ENCODE data around the gene PFN3.

PFN3 gene

GRCh38 chr5:177384134-177384533 lies 16.3 kb downstream of the PFN3 start, which contains the start of gene SLC34A1:
SLC34A1 (plus strand) TSS chr5:177384434; CDS start chr5:177385742, 1,308 bp downstream.
- no peak for TF ChIP-seq GATA2 (IDR thresholded peaks at IDR 0.05; ENCODE audit: low read depth, low read length)
- no peak for TF ChIP-seq GATA3 (IDR thresholded peaks at IDR 0.05; ENCODE audit: low read depth, low read length)

- no peak for TF ChIP-seq GATA2 (IDR thresholded peaks at IDR 0.05; ENCODE audit: low read depth, low read length)
- no peak for TF ChIP-seq GATA3 (IDR thresholded peaks at IDR 0.05; ENCODE audit: low read depth, low read length)
Measured at GRCh38 chr5:177383181-177383580, 17.3 kb downstream of the PFN3 start.

GRCh38 chr5:177382423-177383029 lies 17.9 kb downstream of the PFN3 start:
- no peak for TF ChIP-seq GATA3 (IDR thresholded peaks at IDR 0.05; ENCODE audit: low read depth, low read length)
- TF ChIP-seq GATA2 (IDR thresholded peaks at IDR 0.05; ENCODE audit: low read depth, low read length), result no peak

GRCh38 chr5:177380805-177381126 lies 19.7 kb downstream of the PFN3 start:
- no peak for TF ChIP-seq GATA2 (IDR thresholded peaks at IDR 0.05; ENCODE audit: low read depth, low read length)
- no peak for TF ChIP-seq GATA3 (IDR thresholded peaks at IDR 0.05; ENCODE audit: low read depth, low read length)

- no peak for TF ChIP-seq GATA3 (IDR thresholded peaks at IDR 0.05; ENCODE audit: low read depth, low read length)
- no peak for TF ChIP-seq GATA2 (IDR thresholded peaks at IDR 0.05; ENCODE audit: low read depth, low read length)
Measured at GRCh38 chr5:177378884-177379883, 21.3 kb downstream of the PFN3 start.

GRCh38 chr5:177377851-177378776 lies 22.3 kb downstream of the PFN3 start:
- TF ChIP-seq GATA3 (IDR thresholded peaks at IDR 0.05; ENCODE audit: low read depth, low read length) (no peak), GATA2 (IDR thresholded peaks at IDR 0.05; ENCODE audit: low read depth, low read length) (no peak)

- TF ChIP-seq GATA2 (IDR thresholded peaks at IDR 0.05; ENCODE audit: low read depth, low read length), result no peak
- TF ChIP-seq GATA3 (IDR thresholded peaks at IDR 0.05; ENCODE audit: low read depth, low read length), result no peak
Measured at GRCh38 chr5:177376107-177376506, 24.4 kb downstream of the PFN3 start.

GRCh38 chr5:177374211-177374610 lies 26.2 kb downstream of the PFN3 start:
- TF ChIP-seq GATA3 (IDR thresholded peaks at IDR 0.05; ENCODE audit: low read depth, low read length), result no peak
- no peak for TF ChIP-seq GATA2 (IDR thresholded peaks at IDR 0.05; ENCODE audit: low read depth, low read length)

- TF ChIP-seq GATA3 (IDR thresholded peaks at IDR 0.05; ENCODE audit: low read depth, low read length) (no peak), GATA2 (IDR thresholded peaks at IDR 0.05; ENCODE audit: low read depth, low read length) (no peak)
Measured at GRCh38 chr5:177373806-177374205, 26.7 kb downstream of the PFN3 start.

GRCh38 chr5:177372910-177373309 lies 27.6 kb downstream of the PFN3 start:
- TF ChIP-seq GATA2 (IDR thresholded peaks at IDR 0.05; ENCODE audit: low read depth, low read length) (no peak), GATA3 (IDR thresholded peaks at IDR 0.05; ENCODE audit: low read depth, low read length) (no peak)

GRCh38 chr5:177372034-177372896 lies 28.2 kb downstream of the PFN3 start:
- TF ChIP-seq GATA2 (IDR thresholded peaks at IDR 0.05; ENCODE audit: low read depth, low read length) (no peak), GATA3 (IDR thresholded peaks at IDR 0.05; ENCODE audit: low read depth, low read length) (no peak)

- TF ChIP-seq GATA2 (IDR thresholded peaks at IDR 0.05; ENCODE audit: low read depth, low read length) (no peak), GATA3 (IDR thresholded peaks at IDR 0.05; ENCODE audit: low read depth, low read length) (no peak)
Measured at GRCh38 chr5:177371120-177372033, 29.1 kb downstream of the PFN3 start.

Data from SH-SY5Y (cell line).